A549 (cell line): ENCODE data around the gene CTIF. TPM values are rescaled to one million over a fixed set of nuclear protein-coding genes. Genes with fewer than 3 reads are reported as not detected.

ENCODE experiments used
- ATAC-seq, 2 experiments: fragments of 200-7000 bp in 1 of 2; fragments of >200 bp in 1 of 2; cut with Nextera tagmentation in 1 of 2; cut with Tn5 transposase in 1 of 2; 3 replicates each; pipeline versions ENCODE4 v1.8.0 to v1.9.1; 2018 to 2020; ENCODE audit warnings: mild to moderate bottlenecking in 1 of 2, moderate library complexity in 1 of 2
- CTCF ChIA-PET: fragments of 300-600 bp; sonication (Branson Sonifier 250); formaldehyde crosslinking; extraction: SDS; loops from one replicate; lab custom pipeline; 2021; ENCODE audit warnings: antibody characterized with exemption, inconsistent platforms; lab: Yijun Ruan, JAX
- POLR2A ChIA-PET: fragments of 350-600 bp; formaldehyde crosslinking; extraction: SDS; loops from one replicate; lab custom pipeline; 2021; ENCODE audit warnings: antibody characterized with exemption, inconsistent platforms; lab: Yijun Ruan, JAX
- DNase-seq, 2 experiments: peaks; one replicate each; pipeline versions ENCODE4 v3.0.0 to v3.0.0-alpha.2; 2011 to 2016; ENCODE audit warnings: low read depth in 1 of 2, low spot score in 1 of 2
- FAIRE-seq: peaks from 2 replicates; lab custom pipeline; 2011; peaks lifted over from hg19 to GRCh38; lab: Jason Lieb, UNC
- H3K27ac ChIP-seq, 2 experiments: fragments of >200 bp; sonication (Bioruptor Twin); formaldehyde crosslinking; 3 replicates each; pipeline ENCODE4 v1.5.1; 2016 to 2017
- H3K4me1 ChIP-seq: fragments of >200 bp; sonication (Bioruptor Twin); formaldehyde crosslinking; 3 replicates; pipeline ENCODE4 v1.6.1; 2016
- H3K4me2 ChIP-seq: fragments of >200 bp; sonication (Bioruptor Twin); formaldehyde crosslinking; 3 replicates; pipeline ENCODE4 v1.6.1; 2016
- H3K4me3 ChIP-seq: fragments of >200 bp; sonication (Bioruptor Twin); formaldehyde crosslinking; 3 replicates; pipeline ENCODE4 v1.5.1; 2016
- H3K9me3 ChIP-seq: fragments of >200 bp; sonication (Bioruptor Twin); formaldehyde crosslinking; 3 replicates; pipeline ENCODE4 v1.6.1; 2016
- ATOH8 ChIP-seq: fragments of 250-450 bp; sonication (Bioruptor Pico); IDR thresholded peaks from 2 replicates; pipeline ENCODE4 v1.5.0; 2020; ENCODE audit warnings: low read depth, mild to moderate bottlenecking, moderate library complexity
- CBX2 ChIP-seq: fragments of 200-600 bp; sonication (generic); IDR thresholded peaks from 2 replicates; pipeline ENCODE4 v1.6.1; 2016; ENCODE audit warnings: low read depth, mild to moderate bottlenecking, borderline replicate concordance
- ELK1 ChIP-seq: fragments of 150-350 bp; IDR thresholded peaks from 2 replicates; pipeline ENCODE4 v1.6.1; 2014; ENCODE audit warnings: low read depth, mild to moderate bottlenecking, low read length
- EP300 ChIP-seq, 2 experiments: fragments of >200 bp; sonication (Bioruptor Twin); formaldehyde crosslinking; IDR thresholded peaks; 2 replicates in 1 of 2; 3 replicates in 1 of 2; pipeline ENCODE4 v1.6.1; 2016 to 2017
- ESRRA ChIP-seq: fragments of 150-350 bp; IDR thresholded peaks from 2 replicates; pipeline ENCODE4 v1.6.1; 2014; ENCODE audit warnings: mild to moderate bottlenecking, low read length, borderline replicate concordance
- HOXA7 ChIP-seq: fragments of 250-450 bp; sonication (Bioruptor Pico); IDR thresholded peaks from 2 replicates; pipeline ENCODE4 v1.5.0; 2020; ENCODE audit warnings: mild to moderate bottlenecking, moderate library complexity
- HOXB13 ChIP-seq: fragments of 250-450 bp; sonication (Bioruptor Pico); IDR thresholded peaks from 2 replicates; pipeline ENCODE4 v1.5.0; 2020; ENCODE audit warnings: low read depth, mild to moderate bottlenecking, moderate library complexity
- HOXB5 ChIP-seq: fragments of 250-450 bp; sonication (Bioruptor Pico); IDR thresholded peaks from 2 replicates; pipeline ENCODE4 v1.5.0; 2020; ENCODE audit warnings: mild to moderate bottlenecking, moderate library complexity
- JUN ChIP-seq, 2 experiments: fragments of >200 bp; sonication (Bioruptor Twin); formaldehyde crosslinking; IDR thresholded peaks; 2 replicates in 1 of 2; 3 replicates in 1 of 2; pipeline ENCODE4 v1.6.1; 2016 to 2017
- KDM1A ChIP-seq: fragments of 200-600 bp; sonication (generic); IDR thresholded peaks from 2 replicates; pipeline ENCODE4 v1.6.1; 2016; ENCODE audit warnings: low read depth, mild to moderate bottlenecking
- KDM5A ChIP-seq: fragments of 200-600 bp; sonication (generic); IDR thresholded peaks from 2 replicates; pipeline ENCODE4 v1.6.1; 2016; ENCODE audit warnings: antibody characterized with exemption, mild to moderate bottlenecking
- MAFK ChIP-seq: fragments of 450-650 bp; IDR thresholded peaks from 2 replicates; pipeline ENCODE4 v1.6.1; 2014; ENCODE audit not compliant: partially characterized antibody
- MAX ChIP-seq: IDR thresholded peaks from 2 replicates; pipeline ENCODE4 v1.6.1; 2012
- MYC ChIP-seq: IDR thresholded peaks from 2 replicates; pipeline ENCODE4 v1.6.1; 2012; ENCODE audit warnings: mild to moderate bottlenecking, inconsistent platforms, low read length, improper control_type of control experiment, borderline replicate concordance
- NPAS2 ChIP-seq: fragments of 250-450 bp; sonication (Bioruptor Pico); IDR thresholded peaks from 2 replicates; pipeline ENCODE4 v1.8.0; 2022; ENCODE audit warnings: mild to moderate bottlenecking, moderate library complexity, borderline replicate concordance
- RARB ChIP-seq: fragments of 250-450 bp; sonication (Bioruptor Pico); IDR thresholded peaks from 2 replicates; pipeline ENCODE4 v1.8.0; 2021; ENCODE audit warnings: mild to moderate bottlenecking, moderate library complexity
- RCOR1 ChIP-seq: fragments of 150-350 bp; IDR thresholded peaks from 2 replicates; pipeline ENCODE4 v1.6.1; 2014; ENCODE audit warnings: antibody characterized with exemption, low read length, low read depth
- RFX5 ChIP-seq: fragments of 450-650 bp; IDR thresholded peaks from 2 replicates; pipeline ENCODE4 v1.7.1; 2014; ENCODE audit warnings: antibody characterized with exemption, mild to moderate bottlenecking, moderate library complexity
- RNF2 ChIP-seq: fragments of 200-600 bp; sonication (generic); IDR thresholded peaks from 2 replicates; pipeline ENCODE4 v1.6.1; 2016; ENCODE audit warnings: low read depth, mild to moderate bottlenecking, antibody characterized with exemption, moderate library complexity, borderline replicate concordance
- ZC3H11A ChIP-seq: fragments of 450-650 bp; IDR thresholded peaks from 2 replicates; pipeline ENCODE4 v1.6.1; 2014; ENCODE audit warnings: antibody characterized with exemption, mild to moderate bottlenecking
- ZFP36 ChIP-seq: fragments of 450-650 bp; IDR thresholded peaks from 2 replicates; pipeline ENCODE4 v1.6.1; 2014; ENCODE audit warnings: borderline replicate concordance; ENCODE audit not compliant: partially characterized antibody
- ZNF302 ChIP-seq: fragments of 250-450 bp; sonication (Bioruptor Pico); IDR thresholded peaks from 2 replicates; pipeline ENCODE4 v1.9.0; 2021; ENCODE audit warnings: inconsistent platforms, mild to moderate bottlenecking, moderate library complexity
- WGBS: methylation state at CpG from one replicate; pipeline ENCODE4 v1.1.6; 2017; ENCODE audit errors: missing lambda C conversion rate; 5-methylcytosine and 5-hydroxymethylcytosine counted together
- polyA plus RNA-seq, 4 experiments: library from polyadenylated mRNA; depleted of rRNA in 3 of 4; stranded (reverse); fragments of >200 nt; fragmentation: RNase III in 1 of 4; extraction: RNeasy Plus Mini Kit Qiagen cat#74134 plus additional on column Dnase treatment in 1 of 4; gene quantifications; 2 replicates in 3 of 4; 3 replicates in 1 of 4; pipeline ENCODE4 v1.2.3, GENCODE V29; 2011 to 2017
- TF ChIP-seq, protein P1 (sequence below): fragments of >200 bp; sonication (Bioruptor Twin); formaldehyde crosslinking; IDR thresholded peaks from 3 replicates; pipeline ENCODE4 v1.5.1; 2016

CTIF gene
- polyA plus RNA-seq, 2 of the 4 experiments (the other 2 are of a cell fraction), result 17.0 to 24.7 TPM

DNA sequence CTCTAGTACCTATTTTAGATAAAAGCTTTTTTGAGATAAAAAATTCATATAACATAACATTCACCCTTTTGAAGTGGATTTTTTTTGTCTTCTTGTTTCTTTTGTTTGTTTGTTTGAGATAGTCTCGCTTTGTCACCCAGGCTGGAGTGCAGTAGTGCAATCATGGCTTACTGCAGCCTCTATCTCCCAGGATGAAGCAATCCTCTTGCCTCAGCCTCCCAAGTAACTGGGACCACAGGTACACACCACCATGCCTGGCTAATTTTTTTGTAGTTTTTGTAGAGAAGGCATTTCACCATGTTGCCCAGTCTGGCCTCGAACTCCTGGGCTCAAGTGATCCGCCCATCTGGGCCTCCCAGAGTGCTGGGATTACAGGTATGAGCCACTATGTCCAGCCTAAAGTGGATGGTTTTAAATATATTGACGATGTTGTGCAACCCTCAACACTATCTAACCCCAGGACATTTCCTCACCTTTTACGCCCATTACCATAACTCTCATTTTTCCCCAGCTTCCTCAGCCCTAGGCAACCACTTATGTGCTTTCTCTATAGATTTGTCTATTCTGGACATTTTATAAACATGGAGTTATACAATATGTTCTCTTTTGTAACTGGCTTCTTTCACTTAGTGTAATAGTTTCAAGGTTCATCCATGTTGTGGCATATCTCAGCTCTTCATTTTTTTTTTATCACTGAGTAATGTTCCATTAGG lies 38.8 kb downstream of the CTIF start:
- ATAC-seq, result no peak
- no peak for FAIRE-seq
- Histone ChIP-seq H3K4me3 (no peak overlapping the region), H3K9me3 (0 out of 3 replicates have a peak, but pooled peaks cover 4% of the 10 kb centered on the region), H3K4me2 (no peak overlapping the region), H3K4me1 (0 out of 3 replicates have a peak, but pooled peaks cover 6% of the 10 kb centered on the region), H3K27ac (no peak overlapping the region)
- DNase-seq, result no peak
- CTCF ChIA-PET, result interaction anchor here (1.7 kb wide), 1 partner anchor 10 kb away, joined by 6 read pairs; no protein-coding TSS in a partner anchor
- POLR2A ChIA-PET, result no interaction called here
- 94% methylated on average over 5 of the region's 5 CpGs for WGBS
- TF ChIP-seq, protein P1, sequence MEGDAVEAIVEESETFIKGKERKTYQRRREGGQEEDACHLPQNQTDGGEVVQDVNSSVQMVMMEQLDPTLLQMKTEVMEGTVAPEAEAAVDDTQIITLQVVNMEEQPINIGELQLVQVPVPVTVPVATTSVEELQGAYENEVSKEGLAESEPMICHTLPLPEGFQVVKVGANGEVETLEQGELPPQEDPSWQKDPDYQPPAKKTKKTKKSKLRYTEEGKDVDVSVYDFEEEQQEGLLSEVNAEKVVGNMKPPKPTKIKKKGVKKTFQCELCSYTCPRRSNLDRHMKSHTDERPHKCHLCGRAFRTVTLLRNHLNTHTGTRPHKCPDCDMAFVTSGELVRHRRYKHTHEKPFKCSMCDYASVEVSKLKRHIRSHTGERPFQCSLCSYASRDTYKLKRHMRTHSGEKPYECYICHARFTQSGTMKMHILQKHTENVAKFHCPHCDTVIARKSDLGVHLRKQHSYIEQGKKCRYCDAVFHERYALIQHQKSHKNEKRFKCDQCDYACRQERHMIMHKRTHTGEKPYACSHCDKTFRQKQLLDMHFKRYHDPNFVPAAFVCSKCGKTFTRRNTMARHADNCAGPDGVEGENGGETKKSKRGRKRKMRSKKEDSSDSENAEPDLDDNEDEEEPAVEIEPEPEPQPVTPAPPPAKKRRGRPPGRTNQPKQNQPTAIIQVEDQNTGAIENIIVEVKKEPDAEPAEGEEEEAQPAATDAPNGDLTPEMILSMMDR, result no peak
- no peak for TF ChIP-seq MAX
- no peak for TF ChIP-seq CBX2
- no peak for TF ChIP-seq KDM1A
- no peak for TF ChIP-seq MYC
- no peak for TF ChIP-seq ZNF302
- no peak for TF ChIP-seq ZC3H11A
- no peak for TF ChIP-seq JUN (IDR thresholded peaks at IDR 0.05)
- TF ChIP-seq RARB (CRISPR knock-in tag), result no peak
- TF ChIP-seq HOXA7, result no peak
- TF ChIP-seq ELK1, result no peak

GRCh38 chr18:48578289-48578688 lies 39.5 kb downstream of the CTIF start:
- no peak overlapping the region for H3K4me2 ChIP-seq

More at GRCh38 chr18:48578289-48578688, 39.5 kb downstream of the CTIF start:
- WGBS, result 89% methylated on average over 3 of the region's 3 CpGs
- Histone ChIP-seq H3K9me3 (0 out of 3 replicates have a peak, but pooled peaks cover 4% of the 10 kb centered on the region), H3K4me3 (no peak overlapping the region), H3K4me1 (0 out of 3 replicates have a peak, but pooled peaks cover 6% of the 10 kb centered on the region), H3K27ac (no peak overlapping the region)
- ChIA-PET CTCF (interaction anchor here (0.7 to 1.7 kb wide), 2 partner anchors 11 to 86 kb away, joined by 4 to 6 read pairs; no protein-coding TSS in a partner anchor), POLR2A (no interaction called here)
- ATAC-seq (no peak), DNase-seq (no peak), FAIRE-seq (no peak)
- TF ChIP-seq RFX5 (no peak), NPAS2 (CRISPR knock-in tag) (no peak), RNF2 (no peak), ESRRA (no peak), HOXB13 (CRISPR knock-in tag) (no peak), ZFP36 (no peak), ATOH8 (CRISPR knock-in tag) (no peak), RCOR1 (no peak), HOXB5 (no peak), KDM5A (no peak), MAFK (no peak), EP300 (IDR thresholded peaks at IDR 0.05) (no peak)
- TF ChIP-seq, protein P1, result no peak
